ENCODE results near the gene PDGFRB.

- TF ChIP-seq CTCF (IDR thresholded peaks at IDR 0.05) (no peak), POLR2A (IDR thresholded peaks at IDR 0.05) (no peak)
Measured at GRCh38 chr5:150203832-150204589, 48.4 kb upstream of the PDGFRB start.
